Measurements from ENCODE around the gene P2RY13. TPM values are rescaled to one million over a fixed set of nuclear protein-coding genes. Genes with fewer than 3 reads are reported as not detected.

P2RY13 gene
- total RNA-seq, 1 experiment from 2014 or later, result not detected

DNA sequence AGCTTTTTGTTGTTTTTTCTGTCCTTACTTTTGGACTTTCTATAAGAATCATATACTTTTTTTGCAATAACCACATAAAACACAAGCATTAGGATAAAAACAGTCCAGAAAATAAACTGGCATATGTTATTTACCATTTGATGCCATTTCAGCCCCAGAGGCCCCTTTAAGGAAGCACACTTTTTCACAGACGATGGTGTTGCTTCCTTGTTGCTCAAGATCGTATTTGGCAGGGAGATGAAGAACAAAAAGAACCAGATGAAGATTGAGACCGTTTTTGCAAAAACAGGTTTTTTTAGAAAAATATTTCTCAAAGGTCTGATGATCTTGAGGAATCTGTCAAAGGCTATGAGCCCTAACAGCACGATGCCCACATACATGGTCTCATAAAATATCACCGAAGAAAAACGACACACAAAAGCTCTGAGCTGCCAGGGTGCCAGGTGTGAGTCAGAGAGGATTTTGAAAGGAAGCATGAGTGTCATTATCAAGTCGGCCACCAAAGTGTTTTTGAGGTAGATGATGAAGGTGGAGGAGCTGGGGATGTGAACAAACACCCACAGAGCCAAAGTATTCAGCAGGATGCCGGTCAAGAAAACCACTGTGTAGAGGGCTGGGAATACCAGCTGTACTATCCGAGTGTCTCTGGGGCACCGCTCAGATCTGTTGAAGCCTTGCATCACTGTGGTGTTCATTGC lies 902 bp downstream of the P2RY13 start:
- no peak for DNase-seq (ENCODE audit: low read depth)

DNA sequence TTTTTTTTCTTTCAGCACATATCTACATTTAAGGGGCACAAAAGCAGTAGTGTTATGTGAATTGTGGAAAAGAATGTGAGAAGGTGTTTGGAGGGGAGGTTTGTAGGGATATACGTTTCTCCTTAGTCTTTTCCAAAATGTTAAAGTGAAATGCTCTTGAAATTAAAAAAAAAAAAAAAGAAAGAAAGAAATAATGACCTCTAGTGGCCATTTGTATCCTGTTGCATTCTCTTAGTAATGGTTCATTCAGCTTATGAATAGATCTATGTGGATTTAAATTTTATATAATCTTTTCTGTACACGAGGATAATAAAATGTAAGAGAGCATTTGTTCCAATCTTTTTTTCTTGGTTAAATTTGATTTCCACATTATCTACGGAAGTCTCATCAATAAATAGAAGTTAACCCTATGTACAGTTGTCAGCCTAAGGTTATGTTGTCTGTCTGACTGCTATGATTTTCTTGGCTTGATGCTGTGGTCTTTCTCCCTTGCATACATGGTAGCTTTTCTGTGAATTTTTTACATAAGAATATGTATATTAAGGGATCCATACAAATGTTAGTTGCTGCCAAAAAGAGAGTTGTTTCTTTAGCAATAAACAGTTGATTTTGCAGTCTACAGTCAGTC lies 1.7 kb downstream of the P2RY13 start:
- in situ Hi-C loops (cut with HindIII; ENCODE audit: low pct_unique_long_range_greater_than_20kb, low sequenced_read_pairs), result no loop called here
- DNase-seq (ENCODE audit: low read depth), result peak; percentile 35

More for the DNA sequence above, 902 bp downstream of the P2RY13 start:
- in situ Hi-C loops (cut with HindIII; ENCODE audit: low pct_unique_long_range_greater_than_20kb, low sequenced_read_pairs), result no loop called here

DNA sequence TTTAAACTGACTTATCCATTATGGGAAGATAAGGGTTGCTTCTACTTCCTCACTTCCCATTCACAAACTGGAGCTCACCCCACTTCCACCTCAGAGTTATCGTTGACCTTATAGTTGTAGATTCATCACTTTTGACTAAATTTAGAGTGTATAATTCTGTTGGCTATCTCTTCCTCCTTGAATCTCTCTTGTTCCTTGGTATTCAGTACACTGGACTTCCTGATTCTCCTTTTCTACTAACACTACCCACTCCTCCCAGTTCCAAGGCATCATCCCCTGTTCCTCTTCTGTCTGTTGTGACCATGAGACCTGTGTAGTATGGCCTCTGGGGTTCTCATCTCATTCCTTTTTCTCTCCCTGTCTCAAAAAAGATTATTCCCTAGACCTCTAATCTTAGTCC lies 6.8 kb downstream of the P2RY13 start:
- DNase-seq (ENCODE audit: low read depth), result no peak
- in situ Hi-C loops (cut with HindIII; ENCODE audit: low pct_unique_long_range_greater_than_20kb, low sequenced_read_pairs), result no loop called here

DNA sequence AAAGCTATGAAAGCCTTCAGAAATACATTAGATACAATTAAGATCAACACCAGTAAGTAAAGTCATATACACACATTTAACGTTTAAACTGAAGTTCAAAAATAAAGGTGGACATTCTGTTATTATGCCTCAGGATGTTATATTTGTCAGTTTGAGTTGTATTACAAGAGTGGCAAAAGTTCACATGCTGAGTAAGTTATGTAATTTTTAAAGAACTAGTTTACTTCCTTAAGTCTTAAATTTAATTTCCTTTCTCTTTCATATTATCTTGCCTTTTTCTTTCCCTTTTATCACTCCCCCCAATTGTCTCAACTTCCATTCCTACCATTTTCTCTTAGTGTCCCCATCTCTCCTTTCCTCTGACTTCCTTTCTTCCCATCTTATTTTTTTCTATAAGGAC lies 7.8 kb downstream of the P2RY13 start:
- no peak for DNase-seq (ENCODE audit: low read depth)
- in situ Hi-C loops (cut with HindIII; ENCODE audit: low pct_unique_long_range_greater_than_20kb, low sequenced_read_pairs), result no loop called here

DNA sequence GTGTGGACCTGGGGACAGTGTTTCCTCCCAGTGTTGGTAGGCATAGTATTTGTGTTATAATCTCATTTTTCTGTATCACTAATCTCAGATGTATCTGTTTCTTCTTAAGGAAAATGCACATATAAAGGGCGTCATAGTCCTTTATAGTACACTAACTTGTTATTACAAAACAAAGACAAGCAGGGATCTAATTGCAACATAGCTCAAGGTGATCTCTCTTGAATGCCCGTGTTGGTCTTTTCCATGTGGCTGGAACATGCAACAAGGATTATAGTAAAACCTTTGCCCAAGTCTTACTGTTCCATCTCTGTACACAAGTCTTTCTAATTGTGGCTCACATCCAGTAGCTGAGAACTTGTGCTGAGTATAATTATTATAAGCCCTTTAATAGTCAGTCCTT lies 9.2 kb downstream of the P2RY13 start:
- in situ Hi-C loops (cut with HindIII; ENCODE audit: low pct_unique_long_range_greater_than_20kb, low sequenced_read_pairs), result no loop called here

DNA sequence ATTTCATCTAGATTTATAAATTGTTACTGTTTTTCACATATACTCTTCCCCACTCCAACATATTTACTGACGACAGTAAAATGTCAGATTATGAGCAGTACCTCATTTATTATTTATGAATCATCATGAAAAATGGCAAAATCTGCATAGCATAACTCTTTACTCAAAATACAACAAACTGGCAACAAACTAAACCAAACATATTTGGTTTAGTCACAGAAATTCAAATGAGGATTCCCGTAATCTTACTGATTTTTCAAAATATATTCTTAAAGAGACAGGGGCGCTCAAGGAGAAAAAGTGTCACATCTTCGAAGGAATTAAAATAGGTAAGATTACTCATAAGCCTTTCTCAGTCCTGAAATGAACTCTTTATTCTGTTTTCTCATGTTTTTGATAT lies 9.7 kb downstream of the P2RY13 start:
- in situ Hi-C loops (cut with HindIII; ENCODE audit: low pct_unique_long_range_greater_than_20kb, low sequenced_read_pairs), result no loop called here
- no peak for DNase-seq (ENCODE audit: low read depth)

More for the DNA sequence above, 9.2 kb downstream of the P2RY13 start:
- no peak for DNase-seq (ENCODE audit: low read depth)

DNA sequence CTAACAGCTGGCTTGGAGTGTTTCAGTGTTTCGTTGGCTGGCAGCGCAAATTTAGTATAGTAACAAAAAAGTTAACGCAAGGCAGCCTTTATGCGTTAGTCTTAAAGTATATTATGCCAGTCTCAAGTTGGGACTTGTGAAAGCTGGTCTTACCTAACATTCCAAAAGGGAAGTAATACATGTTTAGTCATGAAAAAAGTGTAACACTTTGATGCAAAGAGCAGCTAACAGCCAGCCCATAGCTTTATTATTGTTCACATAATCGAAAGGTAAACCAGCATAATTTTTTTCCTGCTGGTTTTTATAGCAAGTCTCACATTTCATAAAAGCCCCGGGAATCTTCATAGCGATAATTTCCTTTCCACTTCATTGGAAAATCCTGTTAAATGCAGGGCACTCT lies 10.4 kb downstream of the P2RY13 start:
- in situ Hi-C loops (cut with HindIII; ENCODE audit: low pct_unique_long_range_greater_than_20kb, low sequenced_read_pairs), result no loop called here
- DNase-seq (ENCODE audit: low read depth), result no peak

DNA sequence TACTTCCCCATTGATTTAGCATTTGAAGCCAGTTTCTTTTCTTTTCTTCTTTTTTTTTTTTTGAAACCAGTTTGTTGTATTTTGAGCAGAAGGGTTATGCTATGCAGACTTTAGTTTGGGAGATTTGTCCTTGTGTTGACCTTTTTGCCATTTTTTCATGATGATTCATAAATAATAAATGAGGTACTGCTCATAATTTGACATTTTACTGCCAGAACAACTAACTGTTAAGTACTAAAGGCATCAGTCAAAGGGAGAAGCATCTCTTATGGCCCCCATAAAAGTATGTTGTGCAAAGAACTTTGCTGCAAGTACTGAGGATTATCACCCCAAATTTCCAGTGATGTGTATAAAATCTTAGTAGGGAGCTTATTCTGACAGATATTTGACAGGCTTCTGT lies 11.0 kb downstream of the P2RY13 start:
- no peak for DNase-seq (ENCODE audit: low read depth)
- in situ Hi-C loops (cut with HindIII; ENCODE audit: low pct_unique_long_range_greater_than_20kb, low sequenced_read_pairs), result no loop called here

DNA sequence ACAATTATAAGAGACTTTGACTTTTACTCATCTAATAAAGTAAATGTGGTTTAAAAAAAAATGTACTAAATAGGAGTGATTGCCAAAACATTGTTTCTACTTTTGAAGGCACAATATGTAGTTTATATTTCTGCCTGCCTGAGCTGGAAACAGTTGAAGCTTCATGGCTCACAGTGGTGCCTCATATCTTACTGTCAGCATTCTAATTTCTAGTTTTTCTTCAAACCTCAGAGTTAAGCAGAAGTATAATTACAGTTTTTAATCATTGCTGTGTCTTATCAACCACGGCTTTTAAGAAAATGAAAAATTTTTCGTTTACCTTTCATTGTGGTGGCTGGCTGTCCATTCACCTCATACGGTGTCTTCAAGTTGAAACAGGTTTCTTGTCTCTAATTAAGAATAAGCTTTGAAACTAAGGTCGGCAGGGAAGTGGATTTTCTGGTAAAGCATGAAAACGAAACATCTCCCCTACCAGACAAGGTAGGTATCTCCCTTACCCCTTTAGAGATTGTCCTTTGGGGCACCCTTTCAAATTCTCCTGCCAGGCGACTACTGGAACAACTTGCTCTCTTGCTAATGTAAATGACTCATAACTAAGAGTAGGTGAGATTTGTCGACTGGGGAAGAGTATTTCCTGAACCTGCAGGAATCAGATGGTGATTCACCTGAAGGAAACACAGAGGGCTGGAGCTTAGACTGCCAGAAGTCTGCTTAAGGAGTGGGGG lies 12.9 kb downstream of the P2RY13 start, which contains the start of gene GPR87:
Gene GPR87 (minus strand): TSS at position 554 of the 725 bp plus-strand sequence. CDS start 16,720 bp downstream, outside the sequence.
- peak; percentile 16 for DNase-seq (ENCODE audit: low read depth)
- in situ Hi-C loops (cut with HindIII; ENCODE audit: low pct_unique_long_range_greater_than_20kb, low sequenced_read_pairs), result no loop called here

DNA sequence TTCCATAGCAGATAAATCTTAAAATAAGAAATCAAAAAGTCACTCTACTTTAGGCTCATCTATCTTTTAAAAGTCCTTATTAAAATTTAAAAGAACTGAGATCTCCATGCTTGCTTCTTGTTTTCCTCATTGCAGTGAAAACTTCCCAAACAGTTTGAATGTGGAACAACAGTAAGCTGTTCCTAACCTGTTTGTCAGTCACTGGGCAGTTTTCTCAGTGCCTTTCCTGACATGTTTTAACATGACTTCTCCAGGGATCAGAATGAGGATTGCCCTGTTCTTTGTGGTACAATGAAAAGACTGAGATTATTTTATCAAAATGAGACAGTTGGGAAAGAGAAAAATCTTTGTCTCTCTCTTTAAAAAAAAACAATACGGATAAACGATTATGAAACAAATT lies 13.5 kb downstream of the P2RY13 start:
- in situ Hi-C loops (cut with HindIII; ENCODE audit: low pct_unique_long_range_greater_than_20kb, low sequenced_read_pairs), result no loop called here
- DNase-seq (ENCODE audit: low read depth), result no peak

DNA sequence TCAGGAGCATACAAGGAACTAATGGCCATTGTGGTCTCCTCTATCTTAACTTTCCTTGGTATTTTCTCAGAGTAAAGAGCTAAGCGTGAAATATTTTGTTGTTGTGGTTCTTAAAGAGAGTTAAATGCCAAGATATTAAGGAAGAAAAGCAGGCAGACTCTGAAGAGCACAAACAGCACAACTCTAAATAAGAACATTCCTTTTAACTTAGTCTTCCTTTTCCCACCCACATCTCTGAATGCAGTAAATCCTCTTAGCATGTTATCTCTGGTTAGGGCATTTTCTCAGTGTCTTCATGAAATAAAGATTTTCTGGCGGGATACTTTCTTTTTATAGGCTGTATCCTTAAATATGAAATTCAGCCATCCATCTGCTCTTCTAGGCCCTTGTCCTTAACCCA lies 14.2 kb downstream of the P2RY13 start:
- in situ Hi-C loops (cut with HindIII; ENCODE audit: low pct_unique_long_range_greater_than_20kb, low sequenced_read_pairs), result no loop called here
- no peak for DNase-seq (ENCODE audit: low read depth)

DNA sequence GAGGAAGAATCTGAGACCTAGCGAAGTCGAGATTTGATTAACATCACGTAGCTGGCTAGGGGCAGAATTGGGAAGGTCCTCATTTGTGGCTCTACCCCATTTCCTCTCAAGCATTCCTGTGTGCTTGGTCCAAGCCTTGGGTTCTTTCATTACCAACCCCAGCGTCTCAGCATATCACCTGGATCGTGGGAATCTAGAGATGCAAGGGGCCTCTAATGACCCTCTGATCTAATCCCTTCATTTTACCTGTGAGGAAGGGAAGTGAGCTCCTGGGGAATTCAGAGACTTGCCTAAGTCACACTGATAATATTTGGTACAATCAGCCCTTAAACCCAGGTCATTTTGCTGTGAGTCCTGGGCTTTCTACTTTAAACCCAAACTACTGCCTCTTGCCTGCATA lies 14.8 kb downstream of the P2RY13 start:
- in situ Hi-C loops (cut with HindIII; ENCODE audit: low pct_unique_long_range_greater_than_20kb, low sequenced_read_pairs), result no loop called here
- no peak for DNase-seq (ENCODE audit: low read depth)

DNA sequence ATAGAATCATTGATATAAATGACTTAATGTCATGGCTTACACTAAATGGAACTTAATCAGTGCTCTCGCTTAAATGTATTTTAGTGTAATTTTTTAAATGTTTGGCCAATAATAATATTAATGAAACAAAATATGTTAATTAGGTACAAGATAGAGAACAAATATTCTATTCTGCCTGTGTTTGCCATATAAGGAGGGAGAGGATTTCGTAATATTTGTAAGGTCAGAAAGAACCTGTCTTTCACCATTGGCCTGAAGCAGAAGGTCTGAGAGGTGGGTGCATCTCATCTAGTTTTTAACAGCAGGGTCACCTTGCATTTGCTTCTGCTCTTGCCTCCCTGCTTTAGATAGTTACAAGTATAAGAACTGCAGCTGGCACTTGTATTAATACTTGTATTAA lies 15.2 kb downstream of the P2RY13 start:
- in situ Hi-C loops (cut with HindIII; ENCODE audit: low pct_unique_long_range_greater_than_20kb, low sequenced_read_pairs), result no loop called here

DNA sequence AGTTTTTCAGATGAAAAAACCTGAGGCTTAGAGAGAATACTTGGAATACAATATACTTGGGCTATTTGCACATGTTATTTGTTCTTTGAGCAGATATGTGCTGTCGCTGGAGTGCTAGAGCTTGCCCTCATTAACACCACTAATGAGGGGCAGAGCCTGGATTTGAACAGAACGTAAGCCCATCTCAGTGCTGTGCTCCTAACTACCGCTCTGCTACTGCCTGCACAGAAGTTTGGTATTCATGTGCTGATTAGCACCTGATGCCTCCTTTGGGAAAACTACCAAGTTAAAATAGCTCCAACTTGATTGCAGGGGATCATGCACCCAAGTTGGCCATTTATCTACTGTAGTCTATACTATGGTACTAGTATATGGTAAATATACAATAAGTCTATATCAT lies 16.4 kb downstream of the P2RY13 start:
- no peak for DNase-seq (ENCODE audit: low read depth)
- in situ Hi-C loops (cut with HindIII; ENCODE audit: low pct_unique_long_range_greater_than_20kb, low sequenced_read_pairs), result no loop called here

More for the DNA sequence above, 15.2 kb downstream of the P2RY13 start:
- no peak for DNase-seq (ENCODE audit: low read depth)

DNA sequence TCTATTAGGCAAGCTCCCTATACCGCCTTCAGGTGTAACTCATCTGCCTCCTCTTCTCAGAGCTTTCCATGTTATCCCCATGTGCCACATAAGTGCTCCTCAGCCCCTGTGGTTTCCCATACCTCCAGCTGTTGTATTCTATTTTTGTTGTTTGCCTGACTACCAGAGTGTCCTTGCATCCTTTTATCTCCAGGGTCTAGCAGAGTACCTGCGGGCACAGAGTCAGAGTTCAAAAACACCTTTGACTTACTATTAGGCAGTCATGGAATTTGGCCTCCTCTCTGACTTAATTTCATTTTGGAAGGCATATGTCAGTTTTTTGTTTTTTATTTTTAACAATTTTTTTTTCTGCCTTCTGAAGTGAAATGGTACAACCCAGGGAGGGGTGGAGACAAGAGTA lies 19.8 kb downstream of the P2RY13 start:
- DNase-seq (ENCODE audit: low read depth), result no peak
- in situ Hi-C loops (cut with HindIII; ENCODE audit: low pct_unique_long_range_greater_than_20kb, low sequenced_read_pairs), result no loop called here

DNA sequence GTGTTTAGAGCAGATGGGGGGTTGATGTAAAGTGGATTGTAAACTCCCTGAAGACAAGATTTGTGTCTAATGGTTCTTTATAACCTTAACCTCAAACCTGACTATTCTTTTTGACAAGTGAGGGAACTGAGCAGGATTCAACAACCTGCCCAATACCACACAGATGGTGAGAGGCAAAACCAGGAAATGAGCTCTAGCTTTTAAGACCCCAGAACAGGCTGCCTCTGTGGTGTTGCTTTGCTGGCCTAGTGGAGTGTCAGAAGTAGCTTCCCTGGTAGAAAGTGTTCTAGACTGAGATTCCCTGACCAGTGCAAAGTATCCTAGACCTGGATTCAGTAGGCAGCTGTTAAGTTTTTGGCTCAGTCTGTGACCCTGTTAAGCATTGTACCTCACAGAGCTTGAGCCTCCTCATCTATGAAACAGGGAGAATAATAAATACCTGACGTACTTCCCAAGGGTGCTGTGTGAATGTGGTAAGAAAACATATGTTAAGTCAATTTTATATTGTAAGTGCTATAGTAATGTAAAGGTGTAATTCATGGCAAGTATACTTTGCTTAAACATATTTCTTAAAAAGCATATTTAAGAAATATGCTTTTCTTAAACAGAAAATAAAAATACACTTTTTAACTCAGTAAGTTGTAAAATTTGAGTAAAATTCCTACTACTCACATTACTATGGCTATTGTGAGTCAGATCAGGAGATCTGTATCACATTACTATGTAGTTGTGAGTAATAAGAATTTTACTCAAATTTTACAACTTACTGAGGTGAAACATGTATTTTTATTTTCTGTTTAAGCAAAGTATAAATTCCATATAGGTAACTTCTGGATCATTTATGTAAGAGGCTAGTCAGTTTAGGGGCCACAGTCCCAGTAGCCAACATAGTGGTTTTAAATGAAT lies 21.5 kb downstream of the P2RY13 start:
- in situ Hi-C loops (cut with HindIII; ENCODE audit: low pct_unique_long_range_greater_than_20kb, low sequenced_read_pairs), result no loop called here

DNA sequence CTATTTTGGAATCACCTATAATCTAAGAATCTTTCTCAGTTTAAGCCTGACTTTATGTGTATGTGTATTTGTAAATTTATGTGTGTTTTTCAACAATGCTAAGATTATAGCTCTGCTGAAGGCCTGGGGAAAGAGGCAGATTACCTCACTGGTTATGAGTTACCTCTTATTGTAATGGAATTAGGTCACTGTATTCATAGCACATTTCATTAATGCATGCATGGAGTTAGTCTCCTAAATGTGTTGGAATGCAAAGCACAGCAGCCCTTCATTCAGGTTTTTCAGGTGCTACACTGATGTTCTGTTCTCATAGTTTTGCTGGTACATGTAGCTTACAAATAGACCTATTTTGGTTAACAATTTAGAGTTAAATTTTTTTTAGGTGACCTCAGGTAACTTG lies 22.2 kb downstream of the P2RY13 start:
- in situ Hi-C loops (cut with HindIII; ENCODE audit: low pct_unique_long_range_greater_than_20kb, low sequenced_read_pairs), result no loop called here
- no peak for DNase-seq (ENCODE audit: low read depth)

More for the DNA sequence above, 21.5 kb downstream of the P2RY13 start:
- no peak for DNase-seq (ENCODE audit: low read depth)

DNA sequence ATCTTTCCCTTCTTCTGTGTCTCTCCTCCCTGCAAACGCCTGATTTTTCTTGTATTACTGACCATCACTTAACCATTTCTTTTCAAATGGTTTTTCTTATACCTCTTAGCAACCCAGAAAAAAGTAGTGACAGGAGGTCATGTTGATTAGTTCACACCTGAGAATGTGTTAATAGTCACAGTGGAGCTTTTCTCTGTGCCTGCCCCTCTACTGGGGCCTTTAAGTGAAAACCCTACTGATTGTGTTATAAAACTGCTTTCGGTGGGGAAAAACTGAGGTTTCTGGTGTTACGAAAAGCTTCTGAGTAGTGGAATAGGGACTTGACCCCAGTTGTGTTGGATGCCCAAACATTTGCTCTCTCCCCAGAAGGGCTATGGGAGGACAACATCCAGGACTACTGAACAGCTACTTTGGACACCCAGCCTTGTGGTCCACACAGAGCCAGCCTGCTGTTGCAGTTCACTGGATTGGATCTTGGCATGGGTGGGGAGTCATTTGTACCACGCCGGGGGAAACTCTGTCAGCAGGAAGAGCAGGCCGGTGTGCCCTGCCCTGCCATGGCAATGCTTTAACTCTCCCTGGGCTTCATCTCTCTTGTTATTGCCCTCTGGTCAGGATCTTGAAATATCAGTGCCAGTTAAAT lies 23.1 kb downstream of the P2RY13 start:
- in situ Hi-C loops (cut with HindIII; ENCODE audit: low pct_unique_long_range_greater_than_20kb, low sequenced_read_pairs), result no loop called here
- DNase-seq (ENCODE audit: low read depth), result no peak
